Right forelimb (tissue), 1 donor: ENCODE results near the gene CCZ1B.
"Not testable (repeated sequence)": the region's sequence is repeated elsewhere in the genome, so short reads cannot be mapped to it uniquely, and the experiment has no call there.

Source experiments
- DNase-seq: peaks from one replicate; pipeline ENCODE4 v3.0.0-alpha.2; 2018

Gene CCZ1B

DNA sequence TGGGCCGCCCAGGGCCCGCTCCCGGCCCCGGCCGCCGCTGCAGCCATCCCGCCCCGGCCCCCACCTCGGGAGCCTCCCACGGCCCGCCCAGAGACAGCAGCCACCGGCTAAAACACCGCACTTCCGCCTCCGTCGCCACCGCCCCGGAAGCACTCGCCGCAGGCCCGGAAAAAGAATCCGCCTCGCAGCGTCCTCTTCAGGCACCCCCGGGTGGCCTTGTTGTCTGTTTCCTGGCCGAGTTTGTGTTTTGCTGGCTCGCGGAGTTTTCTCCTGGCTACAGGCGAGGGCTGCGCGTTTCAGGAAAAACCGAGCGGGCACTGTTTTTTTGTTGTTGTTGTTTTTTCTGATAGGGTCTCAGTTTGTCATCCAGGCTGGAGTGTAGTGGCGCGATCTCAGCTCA lies at the start of gene CCZ1B:
Gene CCZ1B (minus strand): TSS at position 125 of the 400 bp plus-strand sequence. CDS start 78 bp downstream, at position 47.
- DNase-seq = peak; percentile 89

DNA sequence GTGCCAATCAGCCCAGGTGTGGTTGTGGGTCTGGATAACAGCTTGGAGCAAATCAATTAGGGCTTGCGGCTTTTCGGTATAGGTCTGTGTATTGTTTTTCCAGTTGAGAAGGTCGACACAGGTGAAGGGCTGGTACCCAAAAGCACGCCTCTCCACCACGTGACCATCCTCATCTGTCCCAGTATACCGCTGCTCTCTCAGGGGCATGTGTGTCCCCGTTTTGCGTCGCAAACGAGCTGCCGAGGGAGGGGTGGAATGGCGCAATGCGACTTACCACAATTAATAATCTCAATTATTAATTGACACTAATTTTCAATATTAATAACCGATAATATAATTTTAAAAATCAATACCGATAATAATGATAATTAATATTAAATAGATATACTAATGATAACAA lies 48.9 kb upstream of the CCZ1B start:
- DNase-seq = not testable (repeated sequence)

DNA sequence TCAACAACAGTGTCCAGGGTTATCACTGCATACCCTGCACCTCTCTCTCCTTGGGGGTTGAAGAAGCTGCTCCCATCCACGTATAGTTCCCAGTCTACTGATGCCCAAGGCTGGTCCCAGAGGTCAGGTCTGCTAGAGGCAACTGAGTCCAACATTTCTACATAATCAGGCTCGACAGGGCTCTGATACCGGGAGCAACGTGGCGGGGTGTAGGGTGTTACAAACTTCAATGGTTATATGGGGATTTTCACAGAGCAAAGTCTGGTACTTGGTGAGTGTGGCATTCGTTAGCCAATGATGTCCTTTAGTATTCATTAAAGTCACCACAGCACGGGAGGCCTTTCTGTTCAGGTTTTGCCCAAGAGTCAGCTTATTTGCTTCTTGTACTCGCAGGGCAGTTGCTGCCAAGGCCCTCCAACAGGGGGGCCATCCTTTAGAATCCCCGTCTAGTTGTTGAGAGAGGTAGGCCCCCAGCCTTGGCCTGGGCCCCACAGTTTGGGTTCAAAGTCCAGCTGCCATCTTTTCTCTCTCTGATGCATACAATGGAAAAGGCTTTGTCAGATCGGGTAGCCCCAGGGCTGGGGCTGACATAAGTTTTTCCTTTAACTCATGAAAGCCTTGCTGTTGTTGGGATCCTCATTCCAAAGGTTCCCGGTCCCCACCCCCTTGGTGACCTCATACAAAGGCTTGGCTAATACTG lies 46.3 kb upstream of the CCZ1B start:
- not testable (repeated sequence) for DNase-seq

DNA sequence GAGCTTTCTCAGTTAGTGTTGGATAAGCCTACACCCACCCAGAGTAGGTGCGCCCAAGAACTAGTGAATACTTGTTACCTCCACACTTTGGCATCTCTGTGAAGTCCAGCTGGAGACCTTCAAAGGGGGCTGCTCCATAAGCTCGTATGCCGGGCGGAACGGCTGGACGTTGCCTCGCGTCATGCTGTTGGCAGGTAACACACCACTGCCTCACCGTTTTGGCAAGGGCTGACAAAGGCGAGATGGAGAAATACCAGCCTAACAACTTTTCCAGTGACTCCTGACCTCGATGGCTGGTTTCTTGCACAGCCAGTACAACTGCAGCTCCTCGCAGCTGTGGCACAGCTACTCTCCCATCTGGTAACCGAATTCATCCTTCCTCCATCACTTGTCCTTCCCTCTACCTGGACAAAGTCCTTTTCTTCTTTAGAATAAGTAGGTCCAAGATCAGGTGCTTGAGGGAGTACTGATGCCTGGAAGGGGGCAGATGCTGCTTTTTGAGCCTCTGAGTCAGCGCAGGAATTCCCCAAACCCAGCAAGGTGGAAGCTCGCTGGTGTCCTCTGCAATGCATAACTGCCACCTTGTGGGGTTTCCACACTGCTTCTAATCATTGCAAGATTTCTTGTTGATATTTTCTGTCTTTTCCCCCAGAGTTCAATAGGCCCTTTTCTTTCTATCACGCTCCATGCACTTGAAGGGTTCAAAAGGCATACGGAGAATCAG lies 45.5 kb upstream of the CCZ1B start:
- DNase-seq = not testable (repeated sequence)

DNA sequence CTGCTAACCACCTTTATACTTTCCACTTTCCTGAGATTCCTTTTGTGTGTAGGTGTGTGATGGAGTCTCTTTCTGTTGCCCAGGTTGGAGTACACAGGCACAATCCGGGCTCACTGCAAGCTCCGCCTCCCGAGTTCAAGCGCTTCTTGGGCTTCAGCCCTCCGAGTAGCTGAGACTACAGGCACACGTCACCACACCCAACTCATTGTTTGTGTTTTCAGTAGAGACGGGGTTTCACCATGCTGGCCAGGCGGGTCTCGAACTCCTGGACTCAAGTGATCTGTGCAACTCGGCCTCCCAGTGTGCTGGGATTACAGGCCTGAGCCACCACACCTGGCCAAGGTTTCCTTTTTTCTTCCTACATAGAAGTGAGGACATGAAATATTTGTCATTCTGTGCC lies 38.7 kb upstream of the CCZ1B start:
- not testable (repeated sequence) for DNase-seq

DNA sequence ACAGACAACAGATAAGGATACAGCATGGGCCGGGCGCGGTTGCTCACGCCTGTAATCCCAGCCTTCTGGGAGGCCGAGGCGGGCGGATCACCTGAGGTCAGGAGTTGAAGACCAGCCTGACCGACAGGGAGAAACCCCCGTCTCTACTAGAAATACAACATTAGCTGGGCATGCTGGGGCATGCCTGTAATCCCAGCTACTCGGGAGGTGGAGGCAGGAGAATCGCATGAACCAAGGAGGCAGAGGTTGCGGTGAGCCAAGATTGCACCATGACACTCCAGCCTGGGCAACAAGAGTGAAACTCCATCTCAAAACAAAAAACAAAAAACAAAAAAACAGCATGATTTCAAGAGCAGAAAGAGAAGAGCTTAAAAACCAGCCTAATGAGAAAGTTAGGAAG lies 38.1 kb upstream of the CCZ1B start:
- not testable (repeated sequence) for DNase-seq

DNA sequence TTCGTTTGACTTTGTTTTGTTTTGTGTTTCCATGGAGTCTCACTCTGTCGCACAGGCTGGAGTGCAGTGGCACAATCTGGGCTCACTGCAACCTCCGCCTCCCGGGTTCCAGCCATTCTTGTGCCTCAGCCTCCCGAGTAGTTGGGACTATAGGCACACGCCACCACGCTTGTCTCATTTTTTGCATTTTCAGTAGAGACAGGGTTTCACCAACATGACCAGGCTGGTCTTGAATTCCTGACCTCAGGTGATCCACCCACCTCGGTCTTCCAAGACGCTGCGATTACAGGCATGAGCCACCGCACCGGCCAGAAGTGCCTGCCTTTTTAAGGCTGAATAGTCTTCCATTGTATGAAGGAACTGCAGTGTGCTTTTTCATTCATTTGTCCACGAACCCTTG lies 36.8 kb upstream of the CCZ1B start:
- DNase-seq = not testable (repeated sequence)

DNA sequence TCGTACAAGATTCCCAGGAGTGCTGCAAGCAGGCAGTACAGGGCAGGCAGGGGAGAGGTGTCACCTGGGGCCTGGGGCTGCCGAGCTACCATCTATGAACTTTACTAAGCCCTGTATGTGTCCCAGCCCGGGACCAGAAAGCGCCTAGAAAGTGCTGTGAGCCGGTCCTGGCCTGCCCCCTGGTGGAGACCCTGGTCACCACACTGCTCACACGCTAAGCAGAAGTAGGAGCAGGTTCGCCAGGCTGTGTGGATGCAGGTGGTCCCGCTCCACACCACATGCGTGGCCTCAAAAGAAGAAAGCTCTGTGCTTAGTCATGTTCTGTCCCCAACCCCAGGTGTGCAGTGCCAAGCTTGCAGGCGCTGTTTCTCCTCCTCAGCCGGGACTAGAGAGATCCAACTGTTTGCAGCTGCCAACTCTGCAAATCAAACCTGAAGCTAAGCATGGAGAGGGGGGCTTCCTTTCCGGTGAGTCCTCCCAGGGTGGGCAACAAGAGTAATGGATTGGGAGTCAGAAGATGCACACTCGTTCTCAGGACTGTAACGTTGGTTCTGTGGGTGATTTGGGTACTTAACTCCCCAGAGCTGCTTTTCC lies 31.7 kb upstream of the CCZ1B start:
- DNase-seq = peak; percentile 54

DNA sequence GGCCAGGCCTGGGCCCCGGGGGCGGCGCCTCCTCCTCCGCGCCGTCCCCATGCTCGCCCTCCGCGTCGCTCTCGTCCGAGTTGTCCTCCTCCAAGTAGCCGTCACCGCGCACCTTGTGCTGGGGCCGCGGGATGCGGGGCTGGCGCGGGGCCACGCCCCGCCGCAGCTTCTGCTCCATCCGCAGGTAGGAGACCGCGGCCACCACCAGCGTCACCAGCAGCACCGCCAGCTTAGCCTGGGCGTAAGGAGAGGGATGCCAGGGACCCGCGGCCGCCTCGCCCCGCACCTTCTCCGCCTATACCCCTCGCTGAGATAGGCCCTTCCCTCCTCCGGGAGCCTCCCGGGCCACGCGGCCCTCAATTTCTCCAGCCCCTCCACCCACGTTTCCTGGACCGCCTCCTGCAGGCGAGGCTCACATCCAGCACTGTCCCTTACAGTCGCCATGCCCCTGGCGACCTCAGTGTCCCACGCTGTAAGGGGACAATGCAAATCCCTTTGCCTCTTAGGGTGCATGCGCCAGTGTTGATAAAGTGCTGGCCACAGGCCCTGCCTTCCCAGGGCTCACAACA lies 29.6 kb upstream of the CCZ1B start:
- not testable (repeated sequence) for DNase-seq

DNA sequence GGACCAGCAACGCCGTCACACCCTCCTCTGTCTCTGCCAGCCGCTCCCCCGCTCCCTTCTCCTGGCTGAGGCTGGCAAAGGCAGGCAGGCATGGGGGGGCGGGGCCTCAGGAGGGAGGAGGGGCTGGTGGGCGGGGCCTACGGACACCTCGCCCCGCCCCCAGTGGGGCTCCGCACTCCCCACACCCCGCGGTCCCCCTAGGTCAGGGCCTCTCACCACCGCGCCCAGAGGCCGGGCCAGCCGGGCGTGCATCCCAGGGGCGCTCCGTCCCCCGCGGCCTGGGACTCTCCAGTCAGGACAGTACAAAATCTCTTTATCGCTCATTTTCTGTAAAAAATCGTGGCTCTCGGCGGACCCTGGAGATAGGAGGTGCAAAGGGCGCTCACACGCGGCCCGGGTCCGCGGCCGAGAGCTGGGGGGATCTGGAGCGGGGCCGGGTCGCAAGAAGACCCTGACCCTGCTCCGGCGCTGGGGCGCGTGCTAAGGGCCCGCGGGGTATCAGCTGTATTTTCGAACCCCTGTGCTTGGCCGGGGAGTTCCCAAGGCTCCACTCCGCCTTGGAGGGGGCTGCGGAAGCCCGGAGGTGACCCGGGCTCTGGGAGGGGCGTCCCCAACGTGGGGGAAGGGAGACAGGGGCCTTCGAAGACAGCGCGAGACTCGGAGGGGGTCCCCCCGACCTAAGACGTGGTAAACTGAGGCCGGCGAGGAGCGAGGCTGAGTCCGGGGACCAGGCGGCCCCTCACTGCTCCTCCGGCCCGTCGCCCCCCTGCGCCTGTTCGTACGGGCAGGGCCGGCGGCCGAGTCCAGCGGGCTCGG lies 28.9 kb upstream of the CCZ1B start:
- DNase-seq = not testable (repeated sequence)

DNA sequence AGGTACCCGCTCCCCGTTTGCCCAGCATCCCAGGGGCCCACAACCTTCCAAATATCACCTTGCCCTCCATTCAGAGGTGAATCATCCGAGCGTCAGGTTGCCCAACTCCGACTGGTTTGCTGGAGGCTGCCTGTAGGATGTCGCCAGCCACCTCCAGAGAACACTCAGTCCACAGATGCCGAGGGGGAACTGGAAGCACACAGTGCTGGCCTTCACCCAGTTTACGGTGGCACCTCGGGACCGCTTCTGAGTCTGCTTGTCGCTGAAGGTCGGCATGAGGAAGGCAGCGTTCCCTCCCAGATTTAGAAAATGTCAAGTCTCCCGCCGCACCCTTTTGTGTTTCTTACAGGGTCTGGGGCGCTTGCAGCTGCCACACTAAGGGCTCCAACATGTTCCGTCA lies 27.6 kb upstream of the CCZ1B start:
- not testable (repeated sequence) for DNase-seq

DNA sequence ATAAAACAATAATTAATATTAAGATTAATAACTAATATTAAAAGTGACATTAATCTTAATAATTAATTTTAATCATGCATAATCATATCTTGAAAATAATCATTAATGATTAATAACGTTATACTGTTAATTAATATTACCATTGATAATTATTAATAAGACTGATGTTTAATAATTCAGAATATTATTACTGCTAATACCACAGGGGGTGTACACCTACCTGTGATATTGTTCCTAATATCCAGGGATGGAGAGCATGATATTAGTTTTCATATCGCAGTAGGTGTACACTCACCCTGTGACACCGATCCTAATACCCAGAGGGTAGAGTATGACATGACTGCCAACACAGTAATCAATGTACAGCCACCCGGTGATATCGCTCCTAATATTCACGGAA lies 23.1 kb upstream of the CCZ1B start:
- not testable (repeated sequence) for DNase-seq

DNA sequence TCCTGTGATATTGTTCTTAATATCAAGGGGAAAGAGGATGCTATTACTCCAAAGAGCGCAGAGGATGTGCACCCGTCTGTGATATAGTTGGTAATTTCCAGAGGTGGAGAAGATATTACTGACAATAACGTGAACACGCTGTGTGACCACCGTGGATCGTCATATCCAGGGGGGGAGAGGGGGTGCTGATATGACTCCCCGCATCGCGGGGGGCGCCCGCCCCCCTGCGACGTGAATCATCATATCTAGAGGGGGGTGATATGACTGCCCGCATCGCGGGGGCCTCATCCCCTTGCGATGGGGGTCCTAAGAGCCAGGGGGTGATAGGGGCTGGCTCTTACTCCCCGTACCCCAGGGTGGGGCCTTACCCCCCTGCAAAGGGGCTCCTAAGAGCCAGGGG lies 21.7 kb upstream of the CCZ1B start:
- DNase-seq = not testable (repeated sequence)

DNA sequence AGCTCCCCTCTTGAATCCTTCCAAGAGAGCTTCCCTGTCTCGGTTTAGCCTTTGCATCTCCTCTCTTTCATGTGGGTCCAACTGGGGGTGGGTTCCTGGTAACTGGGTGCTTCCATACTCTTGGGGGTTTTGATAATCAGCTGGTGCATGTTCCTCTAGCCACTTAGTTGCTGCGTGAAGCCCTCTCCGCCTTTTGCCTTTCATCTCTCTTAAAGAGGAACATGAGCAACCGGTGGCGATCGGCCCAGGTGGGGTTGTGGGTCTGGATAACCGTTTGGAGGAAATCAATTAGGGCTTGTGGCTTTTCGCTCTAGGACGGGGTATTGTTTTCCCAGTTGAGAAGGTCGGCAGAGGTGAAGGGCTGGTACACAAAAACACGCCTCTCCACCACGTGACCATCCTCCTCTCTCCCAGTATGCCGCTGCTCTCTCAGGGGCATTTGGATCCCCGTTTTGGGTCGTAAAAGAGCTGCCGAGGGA lies 19.9 kb upstream of the CCZ1B start:
- DNase-seq = not testable (repeated sequence)

DNA sequence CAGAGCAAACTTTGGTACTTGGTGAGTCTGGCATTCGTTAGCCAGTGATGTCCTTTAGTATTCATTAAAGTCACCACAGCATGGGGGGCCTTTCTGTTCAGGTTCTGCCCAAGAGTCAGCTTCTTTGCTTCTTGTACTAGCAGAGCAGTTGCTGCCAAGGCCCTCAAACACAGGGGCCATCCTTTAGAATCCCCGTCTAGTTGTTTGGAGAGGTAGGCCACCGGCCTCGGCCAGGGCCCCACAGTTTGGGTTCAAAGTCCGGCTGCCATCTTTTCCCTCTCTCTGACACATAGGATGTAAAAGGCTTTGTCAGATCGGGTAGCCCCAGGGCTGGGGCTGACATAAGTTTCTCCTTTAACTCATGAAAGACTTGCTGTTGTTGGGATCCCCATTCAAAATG lies 17.6 kb upstream of the CCZ1B start:
- DNase-seq = not testable (repeated sequence)

DNA sequence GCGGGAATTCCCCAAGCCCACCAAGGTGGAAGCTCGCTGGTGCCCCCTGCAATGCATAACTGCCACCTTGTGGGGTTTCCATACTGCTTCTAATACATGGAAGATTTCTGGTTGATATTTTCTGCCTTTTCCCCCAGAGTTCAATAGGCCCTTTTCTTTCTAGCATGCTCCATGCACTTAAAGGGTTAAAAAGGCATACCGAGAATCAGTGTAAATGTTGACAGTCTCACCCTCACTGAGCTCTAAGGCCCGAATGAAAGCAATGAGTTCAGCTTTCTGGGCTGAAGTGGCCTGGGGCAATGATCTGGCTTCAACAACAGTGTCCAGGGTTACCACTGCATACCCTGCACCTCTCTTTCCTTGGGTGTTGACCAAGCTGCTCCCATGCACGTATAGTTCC lies 17.0 kb upstream of the CCZ1B start:
- DNase-seq = not testable (repeated sequence)

DNA sequence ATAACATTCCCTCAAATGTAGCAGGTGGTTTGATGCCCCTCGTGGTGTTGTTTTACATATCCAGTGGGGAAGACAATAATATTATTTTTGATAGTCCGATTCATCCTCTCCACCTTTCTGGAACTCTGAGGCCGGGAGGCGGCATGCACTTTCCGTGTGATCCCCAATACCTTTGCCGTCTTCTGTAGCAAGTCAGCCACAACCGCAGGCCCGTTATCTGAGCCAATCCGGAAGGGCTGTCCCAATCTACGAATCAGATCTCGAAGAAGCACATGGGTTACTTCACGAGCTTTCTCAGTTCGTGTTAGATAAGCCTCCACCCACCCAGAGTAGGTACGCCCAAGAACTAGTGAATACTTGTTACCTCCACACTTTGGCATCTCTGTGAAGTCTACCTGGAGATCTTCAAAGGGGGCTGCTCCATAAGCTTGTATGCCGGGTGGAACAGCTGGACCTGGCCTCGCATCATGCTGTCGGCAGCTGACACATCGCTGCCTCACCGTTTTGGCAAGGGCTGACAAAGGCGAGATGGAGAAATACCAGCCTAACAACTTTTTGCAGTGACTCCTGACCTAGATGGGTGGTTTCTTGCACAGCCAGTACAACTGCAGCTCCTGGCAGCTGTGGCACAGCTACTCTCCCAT lies 16.3 kb upstream of the CCZ1B start:
- not testable (repeated sequence) for DNase-seq

DNA sequence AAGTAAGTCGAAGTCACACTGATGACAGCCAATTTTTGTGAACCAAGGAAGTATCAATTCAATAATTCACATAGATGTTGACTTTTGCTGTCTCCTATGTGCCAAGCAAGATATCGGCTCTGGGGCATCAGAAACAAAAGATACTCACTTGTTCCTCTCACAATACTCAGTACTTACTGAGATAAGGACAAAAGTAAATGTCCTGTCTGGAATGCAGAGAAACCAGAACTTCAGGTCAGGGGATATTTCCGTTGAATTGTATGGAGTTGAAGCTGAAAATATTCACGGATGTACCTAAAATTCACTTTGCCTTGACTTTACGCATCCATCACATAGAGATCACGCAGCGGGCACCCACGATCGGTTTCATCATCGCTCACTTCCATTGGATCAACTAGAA lies 11.0 kb upstream of the CCZ1B start:
- not testable (repeated sequence) for DNase-seq

DNA sequence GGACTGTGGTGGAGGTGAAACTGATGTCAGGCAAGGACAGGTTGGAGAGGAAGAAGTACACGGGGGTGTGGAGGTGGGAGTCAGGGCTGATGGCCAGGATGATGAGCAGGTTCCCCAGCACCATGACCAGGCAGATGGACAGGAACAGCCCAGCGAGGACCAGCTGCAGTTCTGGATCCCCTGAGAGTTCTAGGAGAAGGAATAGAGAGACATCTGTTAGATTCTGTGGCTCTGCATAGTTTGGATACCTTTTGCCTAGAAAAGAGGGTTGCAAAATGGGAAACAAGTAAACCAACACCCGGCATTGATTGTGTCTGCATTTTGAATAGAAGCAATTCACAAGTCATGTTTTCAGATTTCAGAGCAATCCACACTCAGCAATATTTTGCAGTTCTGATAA lies 9.4 kb upstream of the CCZ1B start:
- not testable (repeated sequence) for DNase-seq

DNA sequence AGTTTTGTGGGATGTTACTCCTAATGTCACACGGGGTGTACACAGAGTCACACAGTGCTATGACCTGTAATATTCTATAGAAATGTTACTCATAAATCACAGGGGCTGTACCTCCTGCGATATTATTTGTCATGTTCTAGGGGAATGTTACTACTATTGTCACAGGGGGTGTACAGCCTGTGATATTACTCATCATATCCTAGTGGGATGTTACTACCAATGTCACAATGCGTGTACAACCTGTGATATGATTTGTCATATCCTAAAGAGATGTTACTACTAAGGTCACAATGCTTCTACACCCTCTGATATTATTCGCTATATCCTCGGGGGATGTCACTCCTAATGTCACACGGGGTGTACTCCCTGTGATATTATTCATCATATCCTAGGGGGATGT lies 7.6 kb upstream of the CCZ1B start:
- no peak for DNase-seq

DNA sequence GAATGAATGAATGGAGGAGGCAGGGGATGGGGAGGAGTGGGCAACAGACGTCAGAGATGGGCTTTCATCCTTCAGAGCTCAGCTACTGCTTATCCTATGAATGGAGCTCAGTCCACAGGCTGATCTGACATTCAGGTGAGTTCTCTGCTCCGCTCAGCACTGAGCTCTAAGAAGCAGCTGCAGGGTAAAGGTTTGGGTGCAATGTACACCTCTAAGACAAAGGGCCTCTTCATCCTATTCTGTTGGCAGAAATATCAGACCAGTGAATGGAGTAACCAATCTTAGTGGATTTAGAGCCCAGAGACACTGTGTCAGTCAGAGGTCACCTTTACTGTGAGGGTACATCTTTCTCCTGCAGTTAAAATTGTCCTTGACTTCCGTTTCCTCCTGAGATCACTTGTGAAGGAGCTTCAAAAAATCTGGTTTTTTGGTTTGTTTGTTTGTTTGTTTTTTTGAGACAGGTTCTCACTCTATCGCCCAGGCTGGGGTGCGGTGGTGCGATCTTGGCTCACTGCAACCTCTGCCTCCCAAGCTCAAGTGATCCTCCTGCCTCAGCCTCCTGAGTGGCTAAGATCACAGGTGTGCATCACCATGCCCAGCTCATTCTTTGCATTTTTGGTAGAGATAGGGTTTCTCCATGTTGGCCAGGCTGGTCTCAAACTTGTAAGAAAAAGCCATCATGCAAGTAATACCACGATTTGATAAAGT lies 5.1 kb upstream of the CCZ1B start:
- no peak for DNase-seq
